Effector CD4-positive, alpha-beta T cell (primary cell): Measurements from ENCODE around the gene DCUN1D4.
A peak's percentile ranks its signal among the peaks of the same experiment; 100 is the strongest.

Source experiments
- DNase-seq: peaks from one replicate; pipeline ENCODE4 v3.0.0-alpha.2; 2020
- total RNA-seq: gene quantifications from one replicate; lab custom pipeline; 2026; lab: John Stamatoyannopoulos, UW

DCUN1D4 gene
- total RNA-seq: 22.1 reads per million, percentile 49 among the genes with 10 or more reads in this experiment

GRCh38 chr4:51842554-51843308 lies at the start of gene DCUN1D4:
DCUN1D4 (plus strand) TSS chr4:51843153; CDS start chr4:51843243, 90 bp downstream.
- DNase-seq: peak; percentile 96

- no peak for DNase-seq
Observed at GRCh38 chr4:51820443-51821234, 22.3 kb upstream of the DCUN1D4 start.

- DNase-seq: no peak
Observed at GRCh38 chr4:51825341-51825740, 17.6 kb upstream of the DCUN1D4 start.

GRCh38 chr4:51830156-51830720 lies 12.7 kb upstream of the DCUN1D4 start:
- no peak for DNase-seq

GRCh38 chr4:51831133-51831532 lies 11.8 kb upstream of the DCUN1D4 start:
- peak; percentile 57 for DNase-seq

GRCh38 chr4:51833236-51833635 lies 9.7 kb upstream of the DCUN1D4 start:
- DNase-seq: no peak

GRCh38 chr4:51835079-51835478 lies 7.9 kb upstream of the DCUN1D4 start:
- DNase-seq: no peak

GRCh38 chr4:51835855-51836254 lies 7.1 kb upstream of the DCUN1D4 start:
- no peak for DNase-seq

GRCh38 chr4:51836549-51836948 lies 6.4 kb upstream of the DCUN1D4 start:
- DNase-seq: no peak

- no peak for DNase-seq
Observed at GRCh38 chr4:51840781-51841180, 2.2 kb upstream of the DCUN1D4 start.

- DNase-seq: no peak
Observed at GRCh38 chr4:51842167-51842553, 793 bp upstream of the DCUN1D4 start.

GRCh38 chr4:51843309-51844152 lies 578 bp downstream of the DCUN1D4 start:
- peak; percentile 52 for DNase-seq

- peak; percentile 72 for DNase-seq
Observed at GRCh38 chr4:51844153-51845054, 1.5 kb downstream of the DCUN1D4 start.

GRCh38 chr4:51845055-51845426 lies 2.1 kb downstream of the DCUN1D4 start:
- DNase-seq: no peak

GRCh38 chr4:51845711-51846110 lies 2.8 kb downstream of the DCUN1D4 start:
- DNase-seq: no peak

GRCh38 chr4:51849430-51849829 lies 6.5 kb downstream of the DCUN1D4 start:
- DNase-seq: no peak

- no peak for DNase-seq
Observed at GRCh38 chr4:51850294-51850693, 7.3 kb downstream of the DCUN1D4 start.

- DNase-seq: no peak
Observed at GRCh38 chr4:51851090-51851936, 8.4 kb downstream of the DCUN1D4 start.

GRCh38 chr4:51851937-51852290 lies 9.0 kb downstream of the DCUN1D4 start:
- DNase-seq: no peak

- no peak for DNase-seq
Observed at GRCh38 chr4:51853027-51853682, 10.2 kb downstream of the DCUN1D4 start.
